Measurements from ENCODE around the gene TMPO.
"Not testable (repeated sequence)": the region's sequence is repeated elsewhere in the genome, so short reads cannot be mapped to it uniquely, and the experiment has no call there.

Gene TMPO

DNA sequence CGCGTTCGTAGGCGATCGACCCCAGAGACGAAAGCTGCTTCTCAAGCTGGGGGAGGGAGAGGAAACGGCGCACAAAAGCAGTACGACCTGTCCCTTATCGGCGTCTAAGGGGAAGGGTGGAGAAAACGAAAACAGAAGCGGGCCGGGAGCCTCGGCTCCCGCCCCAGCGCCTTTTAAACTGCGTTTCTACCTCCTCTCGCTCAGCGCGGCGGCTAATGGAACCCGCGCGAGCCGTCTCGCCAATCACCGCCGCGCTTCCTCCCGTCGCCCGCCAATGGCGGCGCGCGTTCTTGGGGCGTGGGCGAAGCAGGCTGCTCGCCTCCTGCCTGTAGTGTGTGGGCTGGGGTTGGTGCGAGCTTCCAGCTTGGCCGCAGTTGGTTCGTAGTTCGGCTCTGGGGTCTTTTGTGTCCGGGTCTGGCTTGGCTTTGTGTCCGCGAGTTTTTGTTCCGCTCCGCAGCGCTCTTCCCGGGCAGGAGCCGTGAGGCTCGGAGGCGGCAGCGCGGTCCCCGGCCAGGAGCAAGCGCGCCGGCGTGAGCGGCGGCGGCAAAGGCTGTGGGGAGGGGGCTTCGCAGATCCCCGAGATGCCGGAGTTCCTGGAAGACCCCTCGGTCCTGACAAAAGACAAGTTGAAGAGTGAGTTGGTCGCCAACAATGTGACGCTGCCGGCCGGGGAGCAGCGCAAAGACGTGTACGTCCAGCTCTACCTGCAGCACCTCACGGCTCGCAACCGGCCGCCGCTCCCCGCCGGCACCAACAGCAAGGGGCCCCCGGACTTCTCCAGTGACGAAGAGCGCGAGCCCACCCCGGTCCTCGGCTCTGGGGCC is at the start of gene TMPO:
Gene TMPO (plus strand): TSS at position 304 of the 824 bp plus-strand sequence. CDS start 278 bp downstream, at position 582.
- DNase-seq, result peak; percentile 77

DNA sequence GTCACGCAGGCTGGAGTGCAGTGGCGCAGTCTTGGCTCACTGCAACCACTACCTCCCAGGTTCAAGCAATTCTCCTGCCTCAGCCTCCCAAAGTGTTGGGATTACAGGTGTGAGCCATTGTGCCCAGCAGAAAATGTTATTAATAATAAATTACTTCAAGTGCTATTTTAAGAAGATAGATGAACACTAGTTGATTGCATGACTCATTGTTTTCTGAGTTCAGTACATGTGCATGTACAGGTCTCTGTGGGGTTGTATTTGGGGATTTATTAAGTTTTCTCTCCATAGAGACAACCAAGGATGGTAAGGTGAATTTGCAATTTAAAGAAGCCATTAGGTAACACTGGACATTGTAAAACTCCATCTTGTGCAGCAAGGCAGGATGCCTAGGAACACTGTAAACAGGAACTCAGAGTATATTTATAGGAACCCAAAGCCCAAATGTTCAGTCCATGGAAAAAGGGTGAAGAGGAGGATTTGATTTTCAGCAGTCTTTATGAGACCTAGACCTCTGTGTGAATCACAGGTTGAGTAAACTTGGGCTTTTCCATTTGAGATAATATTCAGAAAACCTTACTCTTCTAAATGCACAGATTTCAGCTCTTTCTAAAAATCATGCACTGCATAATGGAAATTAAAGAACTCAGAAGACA is 49.3 kb upstream of the TMPO start:
- DNase-seq, result no peak

DNA sequence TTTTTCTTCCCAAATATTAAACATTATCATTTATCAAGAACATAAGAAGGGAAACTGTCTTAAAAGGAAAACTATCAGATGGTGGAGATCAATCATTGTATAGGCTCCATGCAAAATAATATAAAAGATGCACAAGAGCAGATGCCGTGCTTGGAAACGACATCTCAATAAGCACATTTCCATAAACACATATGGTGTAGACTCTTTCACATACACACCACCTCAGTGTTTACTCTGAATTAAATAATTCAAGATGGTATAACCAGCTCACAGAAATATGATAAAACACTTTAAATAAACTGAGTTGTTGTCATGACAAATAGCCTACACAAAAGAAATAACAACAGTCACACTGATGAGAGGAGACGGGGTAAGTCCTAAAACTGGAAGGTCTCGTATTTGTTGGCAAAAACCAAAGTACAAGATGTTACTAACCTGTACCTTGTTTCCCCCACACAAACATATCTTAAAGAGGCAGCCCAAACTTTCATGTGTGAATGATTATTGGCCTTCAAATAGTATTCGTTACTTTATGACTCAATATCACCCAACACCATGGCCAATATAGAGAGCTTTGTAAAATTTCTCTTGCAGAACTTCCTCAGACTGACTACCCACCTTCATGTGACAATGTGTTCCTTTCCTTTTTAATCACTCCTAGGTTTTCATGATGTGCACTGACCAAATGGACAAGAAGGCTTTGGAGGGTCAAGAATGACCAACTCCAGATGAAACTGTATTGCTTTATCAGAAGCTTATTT is 48.6 kb upstream of the TMPO start:
- DNase-seq, result no peak

GRCh38 chr12:98469109-98469508 is 46.3 kb upstream of the TMPO start:
- DNase-seq, result no peak

DNA sequence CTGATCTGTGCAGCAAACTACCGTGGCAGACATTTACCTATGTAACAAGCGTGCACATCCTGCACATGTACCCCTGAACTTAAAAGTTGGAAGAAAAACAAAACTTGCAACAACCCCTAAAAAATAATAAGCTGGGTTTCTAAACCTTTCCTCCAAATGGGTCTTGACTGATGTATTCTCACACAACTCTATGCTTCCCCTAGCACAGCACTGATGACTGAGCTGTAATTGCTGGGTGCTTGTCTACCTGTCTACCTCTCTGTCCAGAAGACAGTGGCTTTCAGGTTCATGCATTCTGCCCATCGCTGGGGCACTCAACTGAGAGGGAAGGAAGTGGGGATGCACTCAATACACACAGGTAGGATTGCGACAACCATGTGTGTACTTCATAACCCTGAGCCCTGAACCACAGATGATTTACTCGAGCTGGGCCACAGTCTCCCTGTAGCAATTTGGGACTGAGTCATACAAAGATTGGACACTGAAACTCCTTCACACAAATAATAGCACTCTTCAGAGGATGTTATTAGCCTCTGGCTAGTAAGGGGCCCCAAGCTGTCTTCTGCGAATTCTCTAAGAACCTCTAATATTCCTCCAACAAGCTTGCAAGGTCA is 44.8 kb upstream of the TMPO start:
- no peak for DNase-seq

DNA sequence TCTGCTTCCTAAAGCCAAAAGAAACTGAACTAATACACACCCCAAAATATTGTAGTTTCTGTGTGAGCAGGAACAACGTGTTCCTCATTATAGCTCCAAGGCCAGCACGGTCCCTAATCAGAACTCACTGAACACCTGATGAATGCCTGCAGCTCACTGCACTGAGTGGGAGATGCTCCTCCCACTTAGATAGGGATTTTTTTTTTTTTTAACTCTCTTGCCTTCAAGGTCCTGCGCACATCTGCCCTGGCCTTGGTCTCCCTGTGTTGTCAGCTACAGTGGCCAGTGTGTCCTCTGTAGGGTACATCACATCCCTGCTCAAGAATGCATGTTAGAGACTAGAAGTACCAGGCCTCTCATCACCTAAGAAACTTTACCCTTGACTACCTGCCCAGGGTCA is 44.3 kb upstream of the TMPO start:
- DNase-seq, result no peak

DNA sequence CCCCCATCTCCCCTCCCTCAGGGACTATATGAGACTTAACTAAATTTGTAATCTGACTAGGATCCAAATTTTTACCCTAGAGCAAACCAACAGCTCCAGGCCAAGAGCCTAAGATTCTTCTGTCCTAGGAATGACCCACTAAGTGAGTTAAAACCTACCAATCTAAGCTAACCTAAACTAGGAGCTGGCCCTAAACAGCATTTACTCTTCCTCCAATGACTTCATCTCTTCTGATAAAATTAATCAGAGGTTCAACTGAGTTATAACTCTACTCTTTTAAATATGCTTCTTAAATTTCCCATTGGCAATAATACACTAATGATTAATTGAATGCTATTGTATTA is 39.9 kb upstream of the TMPO start:
- DNase-seq, result no peak

GRCh38 chr12:98478606-98479005 is 36.8 kb upstream of the TMPO start:
- no peak for DNase-seq

DNA sequence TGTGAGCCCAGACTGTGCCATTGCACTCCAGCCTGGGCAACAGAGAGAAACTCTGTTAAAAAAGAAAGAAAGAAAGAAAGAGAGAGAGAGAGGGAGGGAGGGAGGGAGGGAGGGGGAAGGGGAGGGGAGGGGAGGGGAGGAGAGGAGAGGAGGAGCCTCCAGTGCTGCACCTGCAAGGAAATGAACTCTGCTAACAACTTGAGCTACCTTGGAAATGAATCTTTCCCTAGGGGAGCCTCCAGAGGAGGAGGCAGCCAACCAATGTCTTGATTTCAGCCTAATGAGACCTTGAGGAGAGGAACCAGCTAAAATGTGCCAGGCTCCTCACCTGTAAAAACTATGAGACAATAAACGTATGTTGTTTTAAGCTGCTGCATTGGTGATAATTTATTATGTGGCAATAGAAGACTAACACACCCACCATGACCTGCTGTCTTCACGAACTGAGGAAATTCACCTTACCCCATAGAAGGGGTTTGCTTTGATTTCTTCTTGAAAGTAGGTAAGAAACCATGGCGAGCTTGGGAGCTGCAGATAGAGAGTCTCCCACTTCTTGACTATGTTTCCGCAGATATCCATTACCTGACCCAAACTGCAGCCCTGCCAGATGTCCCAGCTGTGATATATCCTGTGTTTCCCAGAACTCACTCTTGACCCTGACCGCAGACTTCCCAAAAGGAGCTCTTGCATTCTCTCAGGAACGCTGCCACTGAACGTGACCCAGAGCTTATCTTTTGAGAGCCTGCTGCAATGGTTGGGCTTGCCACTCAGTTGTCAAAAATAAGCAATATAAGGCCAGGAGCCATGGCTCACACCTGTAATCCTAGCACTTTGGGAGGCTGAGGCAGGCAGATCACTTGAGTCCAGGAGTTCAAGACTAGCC is 31.5 kb upstream of the TMPO start:
- DNase-seq, result no peak

- DNase-seq, result no peak
Measured at GRCh38 chr12:98485792-98486340, 29.5 kb upstream of the TMPO start.

- not testable (repeated sequence) for DNase-seq
Measured at GRCh38 chr12:98488416-98488815, 27.0 kb upstream of the TMPO start.

DNA sequence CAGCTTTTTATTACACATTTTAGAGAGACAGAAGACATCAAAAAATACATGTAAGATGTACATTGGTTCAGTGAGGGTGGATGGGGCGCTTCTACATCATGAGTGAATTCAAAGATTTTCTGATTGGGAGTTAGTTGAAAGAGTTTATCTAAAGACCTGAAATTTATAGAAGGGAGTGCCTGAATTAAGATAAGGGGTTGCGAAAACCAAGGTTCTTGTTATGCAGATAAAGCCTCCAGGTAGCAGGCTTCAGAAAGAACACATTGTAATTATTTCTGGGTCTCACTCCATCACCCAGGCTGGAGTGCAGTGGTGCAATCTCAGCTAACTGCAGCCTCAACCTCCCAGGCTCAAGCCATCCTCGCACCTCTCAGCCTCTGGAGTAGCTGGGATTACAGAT is 26.2 kb upstream of the TMPO start:
- DNase-seq, result no peak

- peak; percentile 85 for DNase-seq
Measured at GRCh38 chr12:98490501-98491453, 24.6 kb upstream of the TMPO start.

DNA sequence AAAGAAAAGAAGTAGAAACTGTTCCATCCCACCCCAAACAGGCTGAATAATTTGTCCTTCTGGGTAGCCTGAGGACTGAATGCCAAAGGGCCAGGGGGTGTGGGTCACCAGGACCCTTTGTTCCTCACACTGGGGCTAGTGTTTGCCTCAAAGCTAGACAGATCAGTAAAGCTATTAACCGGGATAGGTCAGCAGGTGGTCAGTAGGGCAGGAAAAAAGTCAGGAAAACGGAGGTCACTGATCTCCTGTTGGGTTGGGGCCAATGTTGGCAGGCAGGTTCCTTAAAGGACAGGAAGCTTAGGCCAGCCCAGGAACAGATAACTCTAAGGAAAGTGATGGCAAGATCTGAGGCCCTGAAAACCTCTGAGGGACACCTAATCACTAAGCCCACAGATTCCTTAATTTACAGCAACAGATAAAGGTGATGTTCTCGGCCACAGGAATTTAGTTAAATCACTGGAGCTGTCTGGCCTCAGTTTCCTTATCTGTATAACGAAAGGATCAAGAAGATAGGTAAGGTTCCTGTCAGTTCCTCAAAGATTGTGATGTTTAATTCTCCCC is 22.7 kb upstream of the TMPO start:
- no peak for DNase-seq

- DNase-seq, result not testable (repeated sequence)
Measured at GRCh38 chr12:98501266-98501629, 14.1 kb upstream of the TMPO start.

DNA sequence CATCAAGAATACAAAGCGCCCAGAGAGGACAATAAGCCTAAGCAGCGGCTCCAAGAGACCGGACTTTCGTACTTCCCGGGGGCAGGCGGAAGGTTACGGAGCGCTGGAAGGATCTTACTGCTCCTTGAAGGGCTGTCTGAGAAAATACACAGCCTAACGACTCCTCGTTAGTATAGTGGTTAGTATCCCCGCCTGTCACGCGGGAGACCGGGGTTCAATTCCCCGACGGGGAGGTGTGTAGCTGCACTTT is 12.1 kb upstream of the TMPO start:
- peak; percentile 77 for DNase-seq

DNA sequence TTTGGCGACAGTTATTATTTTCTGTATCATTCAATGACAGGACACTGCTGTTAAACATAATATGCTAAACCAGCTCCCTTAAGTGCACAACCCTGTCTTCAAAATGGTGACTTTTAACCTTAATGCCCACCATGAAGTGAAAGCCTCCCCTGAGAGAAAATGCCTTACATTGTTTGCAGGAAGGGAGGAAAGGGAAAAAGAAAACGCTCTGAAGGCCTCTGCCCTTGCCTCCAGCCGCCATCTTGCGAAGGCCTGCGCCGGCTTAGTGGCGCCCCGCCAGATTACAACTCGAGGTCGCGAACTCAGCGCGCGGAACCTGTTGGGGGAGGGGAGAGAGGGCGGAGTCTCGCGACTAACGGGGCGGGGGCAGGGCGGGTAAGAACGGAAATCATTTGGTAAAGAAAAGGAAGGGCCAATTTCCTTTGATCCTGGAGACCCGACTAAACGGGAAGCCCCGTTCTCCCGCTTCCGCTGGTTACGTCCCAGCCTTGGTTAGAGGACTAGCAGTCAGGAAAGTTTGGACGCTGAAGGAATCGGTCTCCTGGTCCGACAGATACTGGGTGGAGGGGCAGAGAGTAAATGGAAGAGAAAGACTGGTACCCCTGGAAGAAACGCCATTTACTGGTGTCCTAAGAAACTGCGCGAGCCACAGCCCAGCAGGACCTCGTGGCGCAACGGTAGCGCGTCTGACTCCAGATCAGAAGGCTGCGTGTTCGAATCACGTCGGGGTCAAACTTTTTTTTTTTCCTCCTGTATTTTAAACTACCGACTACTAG is 11.6 kb upstream of the TMPO start:
- DNase-seq, result peak; percentile 84

DNA sequence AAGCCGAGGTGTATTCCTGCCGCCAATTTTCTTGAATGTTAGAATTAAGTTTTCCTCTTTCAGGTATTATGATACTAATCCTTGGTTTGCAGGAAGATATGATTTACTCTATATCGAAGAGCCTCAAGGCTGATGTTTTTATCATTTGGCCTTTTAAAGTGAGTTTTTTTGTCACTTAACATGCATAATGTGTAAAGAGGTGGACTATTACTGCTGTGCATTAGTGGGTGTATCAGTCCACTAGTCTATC is 11.1 kb upstream of the TMPO start:
- DNase-seq, result no peak

GRCh38 chr12:98509063-98509462 is 6.3 kb upstream of the TMPO start:
- no peak for DNase-seq

- not testable (repeated sequence) for DNase-seq
Measured at GRCh38 chr12:98511806-98512205, 3.6 kb upstream of the TMPO start.

All from NCI-H187 treated with DMSO at 0.1 percent for 48 hours (cell line).